Breast epithelium (tissue), 4 donors: ENCODE measurements around the gene ADD3. TPM values are rescaled to one million over a fixed set of nuclear protein-coding genes. Genes with fewer than 3 reads are reported as not detected.

ENCODE experiments used
- DNase-seq, 2 donors: peaks; one replicate each; pipeline ENCODE4 v3.0.0-alpha.2; 2019; ENCODE audit warnings: low spot score in 2 of 2
- H3K27ac ChIP-seq, 2 donors: fragments of 200-600 bp; sonication (generic) in 1 of 2; one replicate each; pipeline ENCODE4 v1.5.1; 2016 to 2019; ENCODE audit warnings: mild to moderate bottlenecking in 1 of 2
- H3K27me3 ChIP-seq, 2 donors: fragments of 200-600 bp; sonication (generic) in 1 of 2; one replicate each; pipeline versions ENCODE4 v1.5.1 to v1.6.0; 2017 to 2019; ENCODE audit warnings: control low read depth in 1 of 2, mild to moderate bottlenecking in 1 of 2
- H3K36me3 ChIP-seq: fragments of 200-600 bp; one replicate; pipeline ENCODE4 v1.5.1; 2019
- H3K4me1 ChIP-seq, 2 donors: fragments of 200-600 bp; sonication (generic); one replicate each; pipeline ENCODE4 v1.5.1; 2016 to 2019; ENCODE audit warnings: control low read depth in 1 of 2
- H3K4me3 ChIP-seq, 3 donors: fragments of 200-600 bp; sonication (generic); 1 replicate in 2 of 3; 2 replicates in 1 of 3; pipeline ENCODE4 v1.5.1; 2016 to 2019; ENCODE audit warnings: mild to moderate bottlenecking in 3 of 3, moderate library complexity in 2 of 3
- H3K9me3 ChIP-seq, 2 donors: fragments of 200-600 bp; sonication (generic) in 1 of 2; one replicate each; pipeline ENCODE4 v1.5.1; 2016 to 2019; ENCODE audit warnings: control low read depth in 1 of 2
- POLR2A ChIP-seq: fragments of 450-650 bp; IDR thresholded peaks from one replicate; pipeline ENCODE4 v1.6.1; 2016; ENCODE audit warnings: antibody characterized with exemption, mild to moderate bottlenecking, moderate library complexity
- POLR2AphosphoS5 ChIP-seq, 3 donors: sonication (generic); formaldehyde crosslinking; IDR thresholded peaks; one replicate each; pipeline ENCODE4 v1.6.1; 2017; ENCODE audit warnings: antibody characterized with exemption in 3 of 3
- intact Hi-C: fragments of 100-400 bp; cut with DNase I; formaldehyde crosslinking; loops from one replicate; pipeline ENCODE4 v1.15.1; 2023; ENCODE audit warnings: low total_unique reads
- total RNA-seq, 3 donors: library from RNA; depleted of rRNA; stranded (reverse); fragments of >200 nt; gene quantifications; one replicate each; pipeline ENCODE4 v1.1.0, GENCODE V29; 2016
- TF ChIP-seq, protein P1 (sequence below), 3 donors: fragments of 450-650 bp; IDR thresholded peaks; one replicate each; pipeline ENCODE4 v1.5.1; 2016 to 2017; ENCODE audit warnings: antibody characterized with exemption in 3 of 3, mild to moderate bottlenecking in 3 of 3, moderate library complexity in 3 of 3

Gene ADD3
- total RNA-seq, 3 donors from 2014 or later, result 208 to 458 (median 347) TPM

DNA sequence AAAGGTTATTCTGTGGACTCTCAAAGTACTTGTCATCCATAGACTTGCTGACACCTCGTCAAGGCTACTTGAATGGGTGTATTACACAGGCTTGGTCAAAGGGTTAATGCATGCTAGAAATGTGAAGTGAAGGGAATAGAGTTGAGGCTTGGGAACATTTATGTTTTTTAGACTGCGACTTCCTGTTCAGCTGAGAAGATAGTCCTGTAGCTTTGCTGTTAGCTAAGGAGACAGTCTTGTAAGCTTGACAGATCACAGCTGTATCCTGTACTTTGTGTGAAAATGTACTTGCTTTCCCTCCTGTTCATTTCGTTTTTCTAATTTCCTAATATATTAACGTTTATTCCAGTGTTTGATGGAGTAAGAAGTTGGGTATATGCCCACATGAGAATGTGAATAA is 52.1 kb downstream of the ADD3 start:
- intact Hi-C loops, result no loop called here
- no peaks in the 10 kb centered on the region for H3K4me1 ChIP-seq
- peak overlapping the region in 1 of 2 donors; percentile 30 for H3K27ac ChIP-seq

DNA sequence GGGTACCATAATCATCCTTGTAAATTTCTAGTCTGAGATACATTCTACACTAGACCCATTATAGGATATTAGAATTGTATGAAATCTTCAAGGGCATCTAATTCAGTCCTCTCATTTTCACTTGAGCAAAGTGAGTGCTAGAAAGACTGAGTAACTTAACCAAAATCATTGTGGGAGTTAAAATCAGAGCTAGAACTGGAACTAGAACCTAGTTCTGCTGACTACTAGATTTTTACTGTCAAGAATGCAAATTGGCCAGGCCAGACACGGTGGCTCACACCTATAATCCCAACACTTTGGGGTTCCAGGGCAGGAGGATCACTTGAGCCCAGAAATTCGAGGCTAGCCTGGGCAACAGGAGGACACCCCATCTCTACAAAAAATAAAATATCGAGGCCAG is 53.9 kb downstream of the ADD3 start:
- no peaks in the 10 kb centered on the region for H3K4me1 ChIP-seq
- TF ChIP-seq POLR2A, result no peak
- TF ChIP-seq POLR2AphosphoS5 (IDR thresholded peaks at IDR 0.05), result no peak
- TF ChIP-seq, protein P1, sequence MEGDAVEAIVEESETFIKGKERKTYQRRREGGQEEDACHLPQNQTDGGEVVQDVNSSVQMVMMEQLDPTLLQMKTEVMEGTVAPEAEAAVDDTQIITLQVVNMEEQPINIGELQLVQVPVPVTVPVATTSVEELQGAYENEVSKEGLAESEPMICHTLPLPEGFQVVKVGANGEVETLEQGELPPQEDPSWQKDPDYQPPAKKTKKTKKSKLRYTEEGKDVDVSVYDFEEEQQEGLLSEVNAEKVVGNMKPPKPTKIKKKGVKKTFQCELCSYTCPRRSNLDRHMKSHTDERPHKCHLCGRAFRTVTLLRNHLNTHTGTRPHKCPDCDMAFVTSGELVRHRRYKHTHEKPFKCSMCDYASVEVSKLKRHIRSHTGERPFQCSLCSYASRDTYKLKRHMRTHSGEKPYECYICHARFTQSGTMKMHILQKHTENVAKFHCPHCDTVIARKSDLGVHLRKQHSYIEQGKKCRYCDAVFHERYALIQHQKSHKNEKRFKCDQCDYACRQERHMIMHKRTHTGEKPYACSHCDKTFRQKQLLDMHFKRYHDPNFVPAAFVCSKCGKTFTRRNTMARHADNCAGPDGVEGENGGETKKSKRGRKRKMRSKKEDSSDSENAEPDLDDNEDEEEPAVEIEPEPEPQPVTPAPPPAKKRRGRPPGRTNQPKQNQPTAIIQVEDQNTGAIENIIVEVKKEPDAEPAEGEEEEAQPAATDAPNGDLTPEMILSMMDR (IDR thresholded peaks at IDR 0.05), result no peak
- no peaks in the 10 kb centered on the region for H3K9me3 ChIP-seq
- H3K4me3 ChIP-seq, result no peak overlapping the region
- DNase-seq, result no peak
- no peaks in the 10 kb centered on the region for H3K36me3 ChIP-seq
- no peak overlapping the region for H3K27ac ChIP-seq
- intact Hi-C loops, result no loop called here
- no peaks in the 10 kb centered on the region for H3K27me3 ChIP-seq

More for the DNA sequence above, 52.1 kb downstream of the ADD3 start:
- H3K36me3 ChIP-seq, result no peaks in the 10 kb centered on the region
- TF ChIP-seq POLR2A (no peak), POLR2AphosphoS5 (IDR thresholded peaks at IDR 0.05) (no peak)
- TF ChIP-seq, protein P1 (IDR thresholded peaks at IDR 0.05), result no peak
- no peak overlapping the region for H3K4me3 ChIP-seq
- H3K27me3 ChIP-seq, result no peaks in the 10 kb centered on the region
- H3K9me3 ChIP-seq, result no peaks in the 10 kb centered on the region
- no peak for DNase-seq

DNA sequence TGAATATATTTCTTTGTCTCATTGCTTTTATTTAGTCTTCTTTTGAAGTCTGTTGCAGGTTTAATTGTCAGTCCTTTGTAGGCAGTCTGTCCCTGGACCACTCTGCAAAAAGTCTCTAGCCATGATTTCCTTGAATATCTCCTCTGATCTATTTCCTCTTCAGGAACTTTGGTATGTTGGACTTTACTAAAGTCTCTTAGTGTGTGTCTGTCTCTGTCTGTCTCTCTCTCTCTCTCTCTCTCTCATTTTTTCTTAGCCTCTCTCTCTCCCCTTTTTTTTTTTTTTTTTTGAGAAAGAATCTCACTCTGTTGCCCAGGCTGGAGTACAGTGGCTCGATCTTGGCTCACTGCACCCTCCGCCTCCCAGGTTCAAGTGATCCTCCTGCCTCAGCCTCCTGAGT is 57.5 kb downstream of the ADD3 start:
- intact Hi-C loops, result no loop called here
- Histone ChIP-seq H3K36me3 (no peaks in the 10 kb centered on the region), H3K4me1 (no peaks in the 10 kb centered on the region), H3K4me3 (no peak overlapping the region), H3K9me3 (no peaks in the 10 kb centered on the region), H3K27ac (no peak overlapping the region), H3K27me3 (no peaks in the 10 kb centered on the region)
- TF ChIP-seq POLR2A (no peak), POLR2AphosphoS5 (IDR thresholded peaks at IDR 0.05) (no peak)
- TF ChIP-seq, protein P1 (IDR thresholded peaks at IDR 0.05), result no peak
- DNase-seq, result no peak

DNA sequence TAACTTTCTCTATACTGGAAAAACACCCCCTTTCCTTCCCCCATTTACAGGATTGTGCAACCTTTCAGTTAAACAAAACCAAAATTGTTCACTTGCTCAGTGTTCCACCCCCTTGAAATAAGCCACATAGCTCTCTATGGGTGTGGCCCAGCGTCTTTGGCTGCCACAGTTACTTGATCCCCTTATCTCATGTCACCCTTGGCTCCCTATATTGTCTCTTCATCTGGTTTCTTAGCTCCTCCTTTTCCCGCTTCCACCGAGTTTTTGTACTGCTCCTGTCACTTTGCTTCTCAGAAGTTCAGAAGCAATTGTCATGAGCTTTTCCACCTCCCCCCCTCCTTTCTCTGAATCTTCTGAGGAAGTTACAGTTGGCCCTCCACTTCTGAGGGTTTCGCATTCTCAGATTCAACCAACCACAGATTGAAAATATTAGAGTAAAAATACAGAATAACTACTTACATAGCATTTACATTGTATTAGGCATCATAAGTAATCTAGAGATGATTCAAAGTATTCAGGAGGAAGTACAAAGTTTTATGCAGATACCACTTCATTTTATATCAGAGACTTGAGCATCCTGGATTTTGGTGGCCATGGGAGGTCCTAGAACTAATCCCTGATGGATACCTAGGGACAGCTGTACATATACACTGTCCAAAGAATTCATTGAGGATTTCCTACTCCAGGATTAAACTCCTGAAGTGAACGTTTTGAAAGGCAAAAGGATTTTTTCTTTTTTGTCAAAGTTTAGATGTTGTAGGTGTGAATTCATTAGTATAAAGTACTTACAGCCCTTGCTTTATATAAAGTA is 60.4 kb downstream of the ADD3 start:
- no peaks in the 10 kb centered on the region for H3K27me3 ChIP-seq
- H3K36me3 ChIP-seq, result no peaks in the 10 kb centered on the region
- TF ChIP-seq, protein P1 (IDR thresholded peaks at IDR 0.05), result no peak
- TF ChIP-seq POLR2AphosphoS5 (IDR thresholded peaks at IDR 0.05) (no peak), POLR2A (no peak)
- no peak for DNase-seq
- H3K27ac ChIP-seq, result peak overlapping the region; percentile 40 to 41
- intact Hi-C loops, result no loop called here
- no peak overlapping the region for H3K4me3 ChIP-seq
- H3K4me1 ChIP-seq, result no peaks in the 10 kb centered on the region
- no peaks in the 10 kb centered on the region for H3K9me3 ChIP-seq

DNA sequence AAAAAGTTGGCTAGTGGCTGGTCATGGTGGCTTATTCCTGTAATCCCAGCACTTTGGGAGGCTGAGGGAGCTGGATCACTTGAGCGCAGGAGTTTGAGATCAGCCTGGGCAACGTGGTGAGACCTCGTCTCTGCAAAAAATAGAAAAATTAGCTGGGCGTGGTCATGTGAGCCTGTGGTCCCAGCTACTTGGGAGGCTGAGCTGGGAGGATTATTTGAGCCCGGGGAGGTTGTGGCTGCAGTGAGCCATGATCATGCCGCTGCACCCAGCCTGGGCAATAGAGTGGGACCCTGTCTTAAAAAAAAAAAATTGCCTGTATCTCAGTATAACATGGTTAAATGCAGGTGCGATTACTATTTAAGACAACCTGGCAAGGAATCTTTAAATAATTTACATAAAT is 61.0 kb downstream of the ADD3 start:
- peak overlapping the region; percentile 40 to 41 for H3K27ac ChIP-seq
- no peaks in the 10 kb centered on the region for H3K27me3 ChIP-seq
- no peak for DNase-seq
- no peaks in the 10 kb centered on the region for H3K4me1 ChIP-seq
- H3K36me3 ChIP-seq, result no peaks in the 10 kb centered on the region
- TF ChIP-seq POLR2A, result no peak
- TF ChIP-seq, protein P1 (IDR thresholded peaks at IDR 0.05), result no peak
- no peak for TF ChIP-seq POLR2AphosphoS5 (IDR thresholded peaks at IDR 0.05)
- H3K9me3 ChIP-seq, result no peaks in the 10 kb centered on the region
- intact Hi-C loops, result no loop called here
- H3K4me3 ChIP-seq, result no peak overlapping the region
